Neutrophil (primary cell): ENCODE measurements around the gene EPHA8.

Source experiments
- H3K27ac ChIP-seq: fragments of 200-600 bp; sonication (generic); 2 replicates; pipeline ENCODE4 v1.5.1; 2016; ENCODE audit warnings: mild to moderate bottlenecking, moderate library complexity
- H3K27me3 ChIP-seq: fragments of 200-600 bp; sonication (generic); 2 replicates; pipeline ENCODE4 v1.6.0; 2016; ENCODE audit warnings: mild to moderate bottlenecking
- H3K36me3 ChIP-seq: fragments of 200-600 bp; sonication (generic); 2 replicates; pipeline ENCODE4 v1.5.1; 2017
- H3K4me1 ChIP-seq, 2 experiments: fragments of 200-600 bp in 1 of 2; sonication (generic) in 1 of 2; 1 replicate in 1 of 2; 2 replicates in 1 of 2; pipeline versions ENCODE4 v1.5.1 to v1.6.1; 2013 to 2016; ENCODE audit warnings: low read depth in 1 of 2, low read length in 1 of 2, mild to moderate bottlenecking in 1 of 2, moderate library complexity in 1 of 2; ENCODE audit not compliant: control insufficient read depth in 1 of 2, insufficient read depth in 1 of 2
- H3K4me3 ChIP-seq, 2 experiments: fragments of 200-600 bp in 1 of 2; sonication (generic) in 1 of 2; 1 replicate in 1 of 2; 2 replicates in 1 of 2; pipeline ENCODE4 v1.5.1; 2013 to 2016; ENCODE audit warnings: low read depth in 1 of 2, low read length in 1 of 2, mild to moderate bottlenecking in 1 of 2, moderate library complexity in 1 of 2
- H3K9me3 ChIP-seq: fragments of 200-600 bp; sonication (generic); 2 replicates; pipeline ENCODE4 v1.5.1; 2016
- TF ChIP-seq, protein P1 (sequence below): fragments of 200-600 bp; sonication (generic); IDR thresholded peaks from 2 replicates; pipeline ENCODE4 v1.5.1; 2016; ENCODE audit warnings: antibody characterized with exemption

EPHA8 gene

GRCh38 chr1:22579541-22580155 lies 16.4 kb downstream of the EPHA8 start:
- no peaks in the 10 kb centered on the region for H3K9me3 ChIP-seq
- H3K36me3 ChIP-seq: no peaks in the 10 kb centered on the region
- no peaks in the 10 kb centered on the region for H3K4me1 ChIP-seq
- H3K27ac ChIP-seq: no peak overlapping the region
- TF ChIP-seq, protein P1, sequence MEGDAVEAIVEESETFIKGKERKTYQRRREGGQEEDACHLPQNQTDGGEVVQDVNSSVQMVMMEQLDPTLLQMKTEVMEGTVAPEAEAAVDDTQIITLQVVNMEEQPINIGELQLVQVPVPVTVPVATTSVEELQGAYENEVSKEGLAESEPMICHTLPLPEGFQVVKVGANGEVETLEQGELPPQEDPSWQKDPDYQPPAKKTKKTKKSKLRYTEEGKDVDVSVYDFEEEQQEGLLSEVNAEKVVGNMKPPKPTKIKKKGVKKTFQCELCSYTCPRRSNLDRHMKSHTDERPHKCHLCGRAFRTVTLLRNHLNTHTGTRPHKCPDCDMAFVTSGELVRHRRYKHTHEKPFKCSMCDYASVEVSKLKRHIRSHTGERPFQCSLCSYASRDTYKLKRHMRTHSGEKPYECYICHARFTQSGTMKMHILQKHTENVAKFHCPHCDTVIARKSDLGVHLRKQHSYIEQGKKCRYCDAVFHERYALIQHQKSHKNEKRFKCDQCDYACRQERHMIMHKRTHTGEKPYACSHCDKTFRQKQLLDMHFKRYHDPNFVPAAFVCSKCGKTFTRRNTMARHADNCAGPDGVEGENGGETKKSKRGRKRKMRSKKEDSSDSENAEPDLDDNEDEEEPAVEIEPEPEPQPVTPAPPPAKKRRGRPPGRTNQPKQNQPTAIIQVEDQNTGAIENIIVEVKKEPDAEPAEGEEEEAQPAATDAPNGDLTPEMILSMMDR: no peak
- no peak overlapping the region for H3K4me3 ChIP-seq
- H3K27me3 ChIP-seq: no peaks in the 10 kb centered on the region

- H3K27me3 ChIP-seq: no peaks in the 10 kb centered on the region
- H3K36me3 ChIP-seq: no peaks in the 10 kb centered on the region
- TF ChIP-seq, protein P1: no peak
- no peak overlapping the region for H3K27ac ChIP-seq
- no peaks in the 10 kb centered on the region for H3K4me1 ChIP-seq
- no peaks in the 10 kb centered on the region for H3K9me3 ChIP-seq
- no peak overlapping the region for H3K4me3 ChIP-seq
These were observed 19.7 kb downstream of the EPHA8 start for GRCh38 chr1:22582661-22583635.

GRCh38 chr1:22584001-22584562 lies 20.8 kb downstream of the EPHA8 start:
- no peaks in the 10 kb centered on the region for H3K27me3 ChIP-seq
- no peaks in the 10 kb centered on the region for H3K4me1 ChIP-seq
- TF ChIP-seq, protein P1: no peak
- no peak overlapping the region for H3K4me3 ChIP-seq
- H3K36me3 ChIP-seq: no peaks in the 10 kb centered on the region
- no peak overlapping the region for H3K27ac ChIP-seq
- no peaks in the 10 kb centered on the region for H3K9me3 ChIP-seq

DNA sequence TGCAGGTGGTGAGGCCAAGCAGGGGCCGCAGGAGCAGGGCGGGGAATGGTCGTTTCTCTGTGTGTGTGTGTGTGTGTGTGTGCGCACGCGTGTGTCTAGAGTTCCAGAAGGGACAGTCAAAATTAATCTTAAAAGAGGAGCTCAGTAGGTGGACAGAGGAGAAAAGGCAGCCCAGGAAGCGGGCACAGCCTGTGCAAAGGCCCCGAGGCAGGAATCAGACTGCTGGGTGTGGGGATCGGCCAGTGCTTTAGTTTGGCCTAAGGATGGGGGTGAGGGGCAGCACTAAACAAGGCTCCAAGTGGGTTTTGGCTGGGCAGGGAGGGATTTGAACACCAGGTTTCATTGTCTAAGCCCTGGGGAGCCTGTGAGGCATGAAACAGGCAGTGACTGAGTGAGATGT lies 21.7 kb downstream of the EPHA8 start:
- TF ChIP-seq, protein P1: no peak
- no peaks in the 10 kb centered on the region for H3K9me3 ChIP-seq
- peaks cover 5% of the 10 kb centered on the region for H3K27me3 ChIP-seq
- H3K4me3 ChIP-seq: no peak overlapping the region
- no peaks in the 10 kb centered on the region for H3K4me1 ChIP-seq
- no peak overlapping the region for H3K27ac ChIP-seq
- H3K36me3 ChIP-seq: no peaks in the 10 kb centered on the region

DNA sequence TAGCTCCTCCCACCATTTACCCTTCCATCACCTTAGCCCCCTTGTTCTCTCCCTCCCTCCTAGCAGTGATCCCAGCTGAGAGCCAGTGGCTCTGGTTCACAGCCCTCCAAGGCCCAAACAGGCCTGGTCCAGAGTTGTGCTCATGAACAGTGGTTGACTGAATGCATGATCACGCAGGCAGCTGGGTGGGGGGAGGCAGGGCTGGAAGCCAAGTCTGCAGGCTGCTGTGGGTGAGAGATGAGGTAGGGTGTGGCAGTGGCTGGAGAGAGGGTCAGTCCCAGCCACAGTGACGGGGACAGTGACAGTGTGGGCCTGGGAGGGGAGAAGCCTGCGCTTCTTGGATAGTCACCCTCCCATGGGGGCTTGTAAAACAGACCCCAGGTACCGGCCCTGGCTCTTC lies 22.2 kb downstream of the EPHA8 start:
- Histone ChIP-seq H3K27me3 (peaks cover 6% of the 10 kb centered on the region), H3K4me1 (no peaks in the 10 kb centered on the region), H3K9me3 (no peaks in the 10 kb centered on the region), H3K36me3 (no peaks in the 10 kb centered on the region), H3K27ac (no peak overlapping the region), H3K4me3 (no peak overlapping the region)
- TF ChIP-seq, protein P1: no peak
